Tibial artery (tissue), 4 donors: ENCODE measurements around the gene AHCYL2.

ENCODE experiments used
- DNase-seq, 2 donors: peaks; one replicate each; pipeline ENCODE4 v3.0.0-alpha.2; 2019
- H3K27ac ChIP-seq, 2 donors: fragments of 200-600 bp; sonication (generic) in 1 of 2; 1 replicate in 1 of 2; 2 replicates in 1 of 2; pipeline ENCODE4 v1.5.1; 2018 to 2019; ENCODE audit warnings: mild to moderate bottlenecking in 1 of 2
- H3K27me3 ChIP-seq, 2 donors: fragments of 200-600 bp; sonication (generic) in 1 of 2; one replicate each; pipeline versions ENCODE4 v1.5.1 to v1.6.0; 2016 to 2019
- H3K36me3 ChIP-seq, 3 donors: fragments of 200-600 bp; sonication (generic) in 2 of 3; one replicate each; pipeline ENCODE4 v1.5.1; 2016 to 2019; ENCODE audit warnings: mild to moderate bottlenecking in 2 of 3
- H3K4me1 ChIP-seq, 4 donors: fragments of 200-600 bp; sonication (generic) in 2 of 4; 1 replicate in 3 of 4; 2 replicates in 1 of 4; pipeline ENCODE4 v1.5.1; 2016 to 2019
- H3K4me3 ChIP-seq, 2 donors: fragments of 200-600 bp; sonication (generic) in 1 of 2; 1 replicate in 1 of 2; 2 replicates in 1 of 2; pipeline ENCODE4 v1.5.1; 2018 to 2019; ENCODE audit warnings: mild to moderate bottlenecking in 2 of 2
- H3K9me3 ChIP-seq, 3 donors: fragments of 200-600 bp; sonication (generic) in 1 of 3; one replicate each; pipeline ENCODE4 v1.5.1; 2016 to 2019
- CTCF ChIP-seq, 2 experiments: fragments of 200-600 bp in 1 of 2; fragments of 450-650 bp in 1 of 2; IDR thresholded peaks; one replicate each; pipeline ENCODE4 v1.5.1; 2017 to 2019; ENCODE audit warnings: antibody characterized with exemption in 2 of 2, mild to moderate bottlenecking in 1 of 2, moderate library complexity in 1 of 2
- intact Hi-C: fragments of 100-400 bp; cut with DNase I; formaldehyde crosslinking; loops from one replicate; pipeline ENCODE4 v1.15.0; 2023; ENCODE audit warnings: low total_unique reads

Gene AHCYL2

GRCh38 chr7:129450295-129450694 lies 225.5 kb downstream of the AHCYL2 start:
- TF ChIP-seq CTCF (IDR thresholded peaks at IDR 0.05) = no peak
- H3K27ac ChIP-seq = no peak overlapping the region
- no peak overlapping the region for H3K4me3 ChIP-seq
- H3K36me3 ChIP-seq = no peaks in the 10 kb centered on the region
- no peak for DNase-seq
- peaks cover 0 to 17% (median 0%) of the 10 kb centered on the region in 3 donors for H3K9me3 ChIP-seq
- no peaks in the 10 kb centered on the region for H3K4me1 ChIP-seq
- intact Hi-C loops = no loop called here
- H3K27me3 ChIP-seq = no peaks in the 10 kb centered on the region

- Histone ChIP-seq H3K9me3 (peaks cover 0 to 17% (median 0%) of the 10 kb centered on the region in 3 donors), H3K4me3 (no peak overlapping the region), H3K36me3 (no peaks in the 10 kb centered on the region), H3K27ac (no peak overlapping the region), H3K27me3 (no peaks in the 10 kb centered on the region), H3K4me1 (no peaks in the 10 kb centered on the region)
- TF ChIP-seq CTCF (IDR thresholded peaks at IDR 0.05) = no peak
- intact Hi-C loops = no loop called here
- no peak for DNase-seq
Measured at GRCh38 chr7:129452589-129453231, 227.9 kb downstream of the AHCYL2 start.

GRCh38 chr7:129453510-129454248 lies 228.8 kb downstream of the AHCYL2 start:
- Histone ChIP-seq H3K36me3 (no peaks in the 10 kb centered on the region), H3K27me3 (no peaks in the 10 kb centered on the region), H3K4me3 (no peak overlapping the region), H3K9me3 (peaks cover 0 to 8% (median 0%) of the 10 kb centered on the region in 3 donors), H3K4me1 (no peaks in the 10 kb centered on the region), H3K27ac (no peak overlapping the region)
- DNase-seq = no peak
- intact Hi-C loops = no loop called here
- no peak for TF ChIP-seq CTCF (IDR thresholded peaks at IDR 0.05)

- Histone ChIP-seq H3K4me3 (no peak overlapping the region), H3K9me3 (peaks cover 0 to 3% (median 0%) of the 10 kb centered on the region in 3 donors), H3K36me3 (no peaks in the 10 kb centered on the region), H3K27me3 (no peaks in the 10 kb centered on the region), H3K27ac (no peak overlapping the region), H3K4me1 (no peaks in the 10 kb centered on the region)
- DNase-seq = no peak
- intact Hi-C loops = no loop called here
- TF ChIP-seq CTCF (IDR thresholded peaks at IDR 0.05) = no peak
Measured at GRCh38 chr7:129454249-129454551, 229.4 kb downstream of the AHCYL2 start.

GRCh38 chr7:129456421-129456820 lies 231.6 kb downstream of the AHCYL2 start:
- Histone ChIP-seq H3K36me3 (no peaks in the 10 kb centered on the region), H3K4me3 (no peak overlapping the region), H3K4me1 (no peaks in the 10 kb centered on the region), H3K27me3 (no peaks in the 10 kb centered on the region), H3K27ac (no peak overlapping the region), H3K9me3 (no peaks in the 10 kb centered on the region)
- DNase-seq = no peak
- intact Hi-C loops = no loop called here
- no peak for TF ChIP-seq CTCF (IDR thresholded peaks at IDR 0.05)
